HFFc6 (cell line): Measurements from ENCODE around the gene ADD3. TPM values are rescaled to one million over a fixed set of nuclear protein-coding genes. Genes with fewer than 3 reads are reported as not detected.

Experiments used
- DNase-seq: peaks from one replicate; pipeline ENCODE4 v3.0.0-alpha.2; 2018
- H3K27ac Mint-ChIP-seq: 2 replicates; pipeline ENCODE4 v1.8.0; 2020; ENCODE audit warnings: mild to moderate bottlenecking, mixed read lengths
- H3K27me3 Mint-ChIP-seq: 2 replicates; pipeline ENCODE4 v1.8.0; 2021; ENCODE audit warnings: mild to moderate bottlenecking, moderate library complexity, mixed read lengths; ENCODE audit not compliant: insufficient read depth
- H3K36me3 Mint-ChIP-seq: 2 replicates; pipeline ENCODE4 v1.8.0; 2021; ENCODE audit warnings: low read depth, mixed read lengths
- H3K4me1 Mint-ChIP-seq: 2 replicates; pipeline ENCODE4 v1.8.0; 2020; ENCODE audit warnings: low read depth, mixed read lengths
- H3K4me3 Mint-ChIP-seq: 2 replicates; pipeline ENCODE4 v1.8.0; 2020; ENCODE audit warnings: mild to moderate bottlenecking, moderate library complexity, mixed read lengths
- H3K9me3 Mint-ChIP-seq: 2 replicates; pipeline ENCODE4 v1.8.0; 2020; ENCODE audit warnings: mild to moderate bottlenecking, mixed read lengths
- CTCF ChIP-seq: fragments of 200-600 bp; sonication (generic); IDR thresholded peaks from 2 replicates; pipeline ENCODE4 v1.5.0; 2021; ENCODE audit warnings: antibody characterized with exemption, mild to moderate bottlenecking
- total RNA-seq, 6 experiments: library from RNA; stranded (reverse); fragmentation: NEBNext Ultra II Directional; extraction: Animal tissue kit (Norgen Biotek cat#: 25700); gene quantifications; 2 replicates in 1 of 6; 3 replicates in 5 of 6; pipeline ENCODE4 v1.2.3, GENCODE V29; 2021

Gene ADD3
- total RNA-seq, 6 experiments from 2014 or later: 46.4 to 57.4 (median 51.5) TPM

GRCh38 chr10:110088367-110089104 lies 80.8 kb downstream of the ADD3 start:
- Mint-ChIP-seq H3K4me1 (peaks cover 29% of the 10 kb centered on the region), H3K27me3 (no peaks in the 10 kb centered on the region; the same call in 1 of the 2 replicates), H3K27ac (no peak overlapping the region), H3K36me3 (peaks cover 14% of the 10 kb centered on the region), H3K9me3 (no peaks in the 10 kb centered on the region), H3K4me3 (no peak overlapping the region)
- no peak for TF ChIP-seq CTCF
- DNase-seq: no peak

- Mint-ChIP-seq H3K9me3 (no peaks in the 10 kb centered on the region), H3K36me3 (0 out of 2 replicates have a peak, but pooled peaks cover 7% of the 10 kb centered on the region), H3K27ac (no peak overlapping the region), H3K4me3 (no peak overlapping the region), H3K27me3 (no peaks in the 10 kb centered on the region; the same call in 1 of the 2 replicates), H3K4me1 (peaks cover 15% of the 10 kb centered on the region)
- TF ChIP-seq CTCF: no peak
- DNase-seq: no peak
Measured at GRCh38 chr10:110091830-110092229, 84.0 kb downstream of the ADD3 start.

GRCh38 chr10:110093722-110094121 lies 85.9 kb downstream of the ADD3 start:
- H3K36me3 Mint-ChIP-seq: 0 out of 2 replicates have a peak, but pooled peaks cover 7% of the 10 kb centered on the region
- DNase-seq: no peak
- no peak overlapping the region for H3K27ac Mint-ChIP-seq
- no peak for TF ChIP-seq CTCF
- no peaks in the 10 kb centered on the region for H3K9me3 Mint-ChIP-seq
- peaks cover 15% of the 10 kb centered on the region for H3K4me1 Mint-ChIP-seq
- no peaks in the 10 kb centered on the region for H3K27me3 Mint-ChIP-seq
- no peak overlapping the region for H3K4me3 Mint-ChIP-seq

- no peaks in the 10 kb centered on the region for H3K9me3 Mint-ChIP-seq
- no peak overlapping the region for H3K27ac Mint-ChIP-seq
- H3K27me3 Mint-ChIP-seq: no peaks in the 10 kb centered on the region
- peaks cover 15% of the 10 kb centered on the region for H3K4me1 Mint-ChIP-seq
- no peak for DNase-seq
- no peak overlapping the region for H3K4me3 Mint-ChIP-seq
- H3K36me3 Mint-ChIP-seq: 0 out of 2 replicates have a peak, but pooled peaks cover 7% of the 10 kb centered on the region
- no peak for TF ChIP-seq CTCF
Measured at GRCh38 chr10:110094786-110095185, 87.0 kb downstream of the ADD3 start.

- Mint-ChIP-seq H3K27me3 (no peaks in the 10 kb centered on the region), H3K36me3 (peaks cover 11% of the 10 kb centered on the region), H3K9me3 (no peaks in the 10 kb centered on the region), H3K4me1 (no peaks in the 10 kb centered on the region), H3K4me3 (no peak overlapping the region), H3K27ac (no peak overlapping the region)
- DNase-seq: no peak
- no peak for TF ChIP-seq CTCF
Measured at GRCh38 chr10:110101464-110102144, 93.8 kb downstream of the ADD3 start.
